ENCODE data around the gene PLPP4. TPM values are rescaled to one million over a fixed set of nuclear protein-coding genes. Genes with fewer than 3 reads are reported as not detected.

Gene PLPP4
- total and polyA plus RNA-seq, 9 donors = 0.15 to 0.72 (median 0.31) TPM; not detected in 3

- no peaks in the 10 kb centered on the region for H3K36me3 ChIP-seq
- no peak for DNase-seq
- H3K4me1 ChIP-seq (ENCODE audit: insufficient read depth) = no peaks in the 10 kb centered on the region
- no peaks in the 10 kb centered on the region for H3K9me3 ChIP-seq
- TF ChIP-seq, protein P1, sequence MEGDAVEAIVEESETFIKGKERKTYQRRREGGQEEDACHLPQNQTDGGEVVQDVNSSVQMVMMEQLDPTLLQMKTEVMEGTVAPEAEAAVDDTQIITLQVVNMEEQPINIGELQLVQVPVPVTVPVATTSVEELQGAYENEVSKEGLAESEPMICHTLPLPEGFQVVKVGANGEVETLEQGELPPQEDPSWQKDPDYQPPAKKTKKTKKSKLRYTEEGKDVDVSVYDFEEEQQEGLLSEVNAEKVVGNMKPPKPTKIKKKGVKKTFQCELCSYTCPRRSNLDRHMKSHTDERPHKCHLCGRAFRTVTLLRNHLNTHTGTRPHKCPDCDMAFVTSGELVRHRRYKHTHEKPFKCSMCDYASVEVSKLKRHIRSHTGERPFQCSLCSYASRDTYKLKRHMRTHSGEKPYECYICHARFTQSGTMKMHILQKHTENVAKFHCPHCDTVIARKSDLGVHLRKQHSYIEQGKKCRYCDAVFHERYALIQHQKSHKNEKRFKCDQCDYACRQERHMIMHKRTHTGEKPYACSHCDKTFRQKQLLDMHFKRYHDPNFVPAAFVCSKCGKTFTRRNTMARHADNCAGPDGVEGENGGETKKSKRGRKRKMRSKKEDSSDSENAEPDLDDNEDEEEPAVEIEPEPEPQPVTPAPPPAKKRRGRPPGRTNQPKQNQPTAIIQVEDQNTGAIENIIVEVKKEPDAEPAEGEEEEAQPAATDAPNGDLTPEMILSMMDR (IDR thresholded peaks at IDR 0.05) = no peak
- TF ChIP-seq POLR2A (IDR thresholded peaks at IDR 0.05) = no peak
- TF ChIP-seq EP300 (IDR thresholded peaks at IDR 0.05) = no peak
- no peak overlapping the region for H3K4me3 ChIP-seq
- WGBS, 3 donors = 49 to 77% (median 55%) methylated on average over 2 of the region's 2 CpGs
- no peaks in the 10 kb centered on the region for H3K27me3 ChIP-seq
- no peak overlapping the region for H3K27ac ChIP-seq
- intact Hi-C loops (cut with DNase I) = no loop called here
These were observed 81.1 kb downstream of the PLPP4 start for GRCh38 chr10:120538091-120538490.

GRCh38 chr10:120539076-120539475 lies 82.0 kb downstream of the PLPP4 start:
- 27 to 40% (median 33%) methylated on average over 3 of the region's 3 CpGs for WGBS, 3 donors
- Histone ChIP-seq H3K4me1 (ENCODE audit: insufficient read depth) (no peaks in the 10 kb centered on the region), H3K36me3 (no peaks in the 10 kb centered on the region), H3K9me3 (no peaks in the 10 kb centered on the region), H3K4me3 (no peak overlapping the region), H3K27me3 (no peaks in the 10 kb centered on the region), H3K27ac (no peak overlapping the region)
- DNase-seq = no peak
- no peak for TF ChIP-seq POLR2A (IDR thresholded peaks at IDR 0.05)
- TF ChIP-seq, protein P1 (IDR thresholded peaks at IDR 0.05) = no peak
- no peak for TF ChIP-seq EP300 (IDR thresholded peaks at IDR 0.05)
- intact Hi-C loops (cut with DNase I) = no loop called here

DNA sequence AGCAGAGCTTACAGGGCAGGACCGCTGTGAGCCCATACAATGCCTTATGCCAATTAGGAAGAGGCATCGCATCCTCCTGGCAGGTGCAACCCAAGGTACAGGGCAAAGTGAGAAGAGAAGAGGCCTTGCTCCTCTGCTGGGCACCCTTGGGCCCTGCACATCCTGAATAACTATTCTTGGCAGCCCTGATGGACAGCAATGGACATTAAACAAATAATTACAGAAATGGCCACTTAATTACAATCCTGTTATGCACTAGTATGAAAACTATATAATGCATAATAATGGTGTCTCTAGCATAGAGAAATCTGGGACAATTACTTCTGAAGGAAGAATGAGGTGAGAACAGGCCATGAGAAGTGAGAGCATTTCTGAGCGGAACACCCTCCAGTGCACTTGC lies 83.5 kb downstream of the PLPP4 start:
- TF ChIP-seq EP300 (IDR thresholded peaks at IDR 0.05) = no peak
- no peak for TF ChIP-seq POLR2A (IDR thresholded peaks at IDR 0.05)
- TF ChIP-seq, protein P1 (IDR thresholded peaks at IDR 0.05) = no peak
- H3K36me3 ChIP-seq = no peaks in the 10 kb centered on the region
- no peaks in the 10 kb centered on the region for H3K27me3 ChIP-seq
- H3K4me1 ChIP-seq (ENCODE audit: insufficient read depth) = no peaks in the 10 kb centered on the region
- intact Hi-C loops (cut with DNase I) = no loop called here
- no peaks in the 10 kb centered on the region for H3K9me3 ChIP-seq
- no peak overlapping the region for H3K4me3 ChIP-seq
- 90 to 95% (median 91%) methylated on average over 3 of the region's 3 CpGs for WGBS, 3 donors
- no peak overlapping the region for H3K27ac ChIP-seq
- DNase-seq = no peak

GRCh38 chr10:120541984-120542383 lies 85.0 kb downstream of the PLPP4 start:
- Histone ChIP-seq H3K36me3 (no peaks in the 10 kb centered on the region), H3K4me3 (no peak overlapping the region), H3K9me3 (no peaks in the 10 kb centered on the region), H3K4me1 (ENCODE audit: insufficient read depth) (no peaks in the 10 kb centered on the region), H3K27ac (no peak overlapping the region), H3K27me3 (no peaks in the 10 kb centered on the region)
- intact Hi-C loops (cut with DNase I) = no loop called here
- TF ChIP-seq POLR2A (IDR thresholded peaks at IDR 0.05) (no peak), EP300 (IDR thresholded peaks at IDR 0.05) (no peak)
- TF ChIP-seq, protein P1 (IDR thresholded peaks at IDR 0.05) = no peak
- no peak for DNase-seq
- WGBS, 3 donors = 75 to 87% (median 76%) methylated on average over 4 of the region's 4 CpGs

Data from ovary (tissue), 9 donors.